HG03575 (cell line): ENCODE measurements around the gene WSCD1.

Experiments used
- ATAC-seq: cut with Tn5 transposase; IDR thresholded peaks from one replicate; pipeline ENCODE4 v1.9.1; 2021; ENCODE audit not compliant: unreplicated experiment, insufficient number of reproducible peaks, low FRiP score; ENCODE audit errors: extremely low read depth

The WSCD1 gene

DNA sequence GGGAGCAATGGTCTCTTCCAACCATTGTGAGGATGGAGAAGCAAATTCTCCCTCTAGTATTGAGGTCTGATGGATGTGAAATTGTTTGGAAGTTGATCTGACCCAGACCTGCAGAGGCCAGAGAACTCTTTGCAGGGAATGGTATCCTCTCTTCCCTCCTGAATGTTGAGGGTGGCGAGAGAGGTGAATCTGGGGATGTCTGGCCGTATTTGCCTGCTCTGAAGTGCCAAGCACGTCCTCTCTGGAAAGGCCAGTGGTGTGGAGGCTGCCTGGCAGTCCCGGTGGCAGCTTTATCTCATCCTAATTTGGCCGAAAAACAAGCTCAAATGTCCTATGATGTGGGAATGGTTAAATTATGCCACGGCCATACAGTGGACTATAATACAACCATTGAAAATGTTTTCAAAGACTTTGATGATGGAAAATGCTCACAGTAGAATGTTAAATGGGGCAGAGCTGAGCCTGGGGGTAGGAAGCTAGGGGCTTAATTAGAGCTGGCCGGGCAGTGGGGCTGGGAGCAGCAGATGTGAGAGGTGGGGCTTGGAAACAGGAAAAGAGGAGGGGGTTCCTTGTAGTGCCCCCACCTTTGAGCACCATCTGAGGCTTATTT lies 30.8 kb downstream of the WSCD1 start:
- ATAC-seq: no peak

DNA sequence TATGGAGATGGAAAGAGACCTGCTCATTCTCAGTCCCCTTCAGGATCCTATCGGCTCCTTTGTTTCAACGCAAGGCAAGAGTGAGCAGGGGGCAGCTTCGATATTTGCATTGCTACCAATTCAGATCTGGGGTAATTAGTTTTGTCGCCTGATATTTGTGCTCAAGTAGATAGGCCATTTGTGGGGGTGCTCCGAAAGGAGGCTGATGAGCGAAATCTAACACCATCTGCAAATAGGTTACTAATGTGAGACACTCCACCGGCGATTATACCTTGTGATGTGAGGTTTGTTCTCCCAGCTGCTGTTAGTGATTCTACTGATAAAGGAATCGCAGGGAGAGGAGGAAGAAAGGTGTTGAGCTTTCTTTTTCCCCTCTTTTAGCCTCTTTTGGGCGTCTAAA lies 31.5 kb downstream of the WSCD1 start:
- no peak for ATAC-seq

DNA sequence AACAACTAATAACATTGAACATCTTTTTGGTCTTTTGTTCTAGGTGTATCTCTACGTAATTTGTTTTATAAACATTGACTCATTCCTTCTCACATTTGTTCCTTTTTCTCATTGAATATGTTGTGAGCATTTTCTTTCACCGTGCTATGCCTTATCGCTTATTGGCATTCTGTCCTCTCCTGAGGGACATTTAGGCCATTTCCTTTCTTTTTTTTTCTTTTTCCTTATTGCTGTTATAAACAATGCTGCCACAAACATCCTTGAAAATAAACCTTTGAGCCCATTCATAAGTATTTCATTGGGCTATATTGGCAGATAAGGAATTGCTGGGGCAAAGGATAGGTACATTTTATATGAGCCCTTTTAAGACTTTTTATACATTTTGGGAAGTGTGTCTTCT lies 32.4 kb downstream of the WSCD1 start:
- no peak for ATAC-seq

DNA sequence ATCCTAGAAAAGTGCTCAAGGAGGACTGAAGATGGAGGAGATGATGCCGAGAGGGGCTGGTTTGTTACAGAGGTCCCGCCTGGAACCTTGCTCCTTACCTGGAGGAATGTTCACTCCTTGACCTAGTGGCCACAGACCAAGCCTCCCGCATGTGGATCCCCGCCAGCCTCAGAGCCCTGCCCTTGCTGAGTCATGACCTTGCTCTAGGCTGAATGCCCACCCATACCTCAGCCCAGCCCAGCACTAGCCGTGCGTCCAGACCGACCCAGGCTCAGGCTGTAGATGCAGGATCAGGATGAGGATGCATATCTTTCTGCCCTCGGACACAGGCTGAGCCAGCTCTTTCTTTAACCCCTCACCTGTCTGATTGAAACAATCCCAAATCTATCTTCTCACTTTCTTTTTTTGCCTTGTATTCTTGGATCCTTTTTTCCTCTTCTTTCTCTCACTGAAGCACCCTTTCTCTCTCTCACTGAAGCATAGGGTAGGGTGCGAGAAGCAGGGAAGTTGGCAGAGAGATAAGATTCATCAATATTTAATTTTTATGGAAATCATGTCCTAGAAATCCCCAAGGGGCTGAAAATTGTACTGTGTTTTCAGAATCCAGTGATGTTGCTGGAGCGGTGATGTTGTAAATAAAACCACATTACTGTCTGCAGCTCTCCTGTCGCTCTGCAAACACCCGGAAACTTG lies 34.9 kb downstream of the WSCD1 start:
- ATAC-seq: no peak

DNA sequence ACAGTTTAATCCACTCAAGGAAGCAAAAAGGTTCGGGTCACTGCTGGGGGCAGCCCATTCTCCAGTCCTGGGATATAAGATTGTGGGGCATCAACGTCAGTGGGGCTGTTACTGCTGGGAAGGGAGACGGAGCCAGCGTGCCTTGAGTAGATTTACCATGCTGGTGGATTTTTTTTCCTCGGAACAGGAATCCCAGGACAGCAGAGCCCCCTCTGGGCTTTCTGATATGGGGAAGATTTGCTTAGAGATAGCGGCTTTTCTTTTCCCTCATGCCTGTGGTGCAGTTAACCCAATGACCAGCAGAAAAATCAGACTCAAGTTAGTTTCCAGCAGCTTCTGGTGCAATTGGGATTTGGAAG lies 35.4 kb downstream of the WSCD1 start:
- ATAC-seq: no peak

GRCh38 chr17:6106212-6106611 lies 36.0 kb downstream of the WSCD1 start:
- ATAC-seq: no peak

GRCh38 chr17:6107791-6108190 lies 37.6 kb downstream of the WSCD1 start:
- ATAC-seq: no peak

DNA sequence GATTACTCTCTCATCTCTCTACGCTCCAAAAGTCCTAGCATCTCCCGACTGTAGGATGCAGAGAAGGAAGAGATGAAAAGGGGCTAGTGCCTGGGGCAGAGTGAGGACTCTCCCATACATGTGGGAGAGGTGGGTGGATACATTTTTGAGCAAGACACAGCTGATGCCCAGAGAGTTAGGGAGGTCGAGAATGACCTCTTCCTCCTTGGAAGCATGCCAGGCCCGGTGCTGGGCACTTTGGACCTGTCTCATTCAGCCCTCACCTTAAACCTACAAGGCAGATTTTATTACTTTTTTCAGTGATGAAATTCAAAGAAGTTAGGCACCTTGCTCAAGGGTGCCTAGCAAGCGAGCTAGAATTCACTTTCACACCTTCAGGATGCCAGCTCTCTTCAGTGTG lies 38.2 kb downstream of the WSCD1 start:
- no peak for ATAC-seq

DNA sequence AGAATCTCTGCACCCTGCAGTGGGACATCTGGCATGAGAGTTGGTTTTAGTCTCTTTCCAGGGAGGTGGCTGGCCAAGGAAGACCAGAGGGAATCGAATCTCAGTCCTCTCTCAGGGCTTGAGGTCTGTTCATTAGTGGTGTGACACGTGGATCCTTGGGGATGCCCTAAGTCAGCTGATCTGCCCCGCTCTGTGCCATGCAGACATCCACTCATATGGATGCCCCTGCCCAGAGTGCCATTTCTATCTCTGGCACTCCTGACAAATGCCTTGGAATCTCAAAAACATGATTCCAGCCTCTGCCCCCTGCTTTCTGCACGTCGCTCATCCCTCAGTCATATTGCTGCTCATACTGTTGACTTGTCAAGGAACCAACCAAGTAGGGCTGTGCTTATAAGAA lies 38.8 kb downstream of the WSCD1 start:
- no peak for ATAC-seq

GRCh38 chr17:6109536-6109935 lies 39.4 kb downstream of the WSCD1 start:
- ATAC-seq: no peak

DNA sequence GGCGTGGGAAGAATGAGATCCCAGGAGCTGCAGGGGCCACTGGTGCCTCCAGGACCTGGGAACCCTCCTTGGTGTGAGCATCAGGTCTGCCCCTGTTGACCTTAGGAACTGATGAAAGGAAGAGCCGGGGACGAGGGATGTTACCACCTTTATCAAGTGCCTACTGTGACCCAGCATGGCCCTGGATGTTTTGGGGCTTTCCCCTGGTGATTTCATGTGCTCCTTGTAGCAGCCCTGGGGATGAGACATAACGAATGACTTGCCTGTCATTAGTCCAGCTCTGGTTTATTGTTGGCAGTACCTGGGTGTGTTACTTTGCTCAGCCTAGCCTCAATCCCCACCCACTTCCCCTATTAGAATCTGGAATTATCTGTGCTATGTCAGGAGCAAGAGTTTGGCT lies 39.9 kb downstream of the WSCD1 start:
- no peak for ATAC-seq

DNA sequence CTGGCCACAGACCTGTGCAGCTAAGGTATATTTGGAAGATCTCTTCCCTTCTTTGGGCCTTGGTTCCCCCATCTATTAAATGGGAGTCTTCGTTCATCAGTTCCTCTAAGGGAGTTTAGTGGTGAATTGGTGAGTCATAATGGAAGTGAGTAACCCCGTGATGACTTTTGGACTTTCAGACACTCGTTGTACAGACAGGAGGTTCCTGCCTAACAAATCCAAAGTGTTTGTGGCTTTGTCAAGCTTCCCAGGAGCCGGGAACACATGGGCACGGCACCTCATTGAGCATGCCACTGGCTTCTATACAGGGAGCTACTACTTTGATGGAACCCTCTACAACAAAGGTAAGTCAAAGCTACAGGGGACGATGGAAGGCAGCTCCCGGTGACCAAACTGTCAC lies 40.4 kb downstream of the WSCD1 start:
- no peak for ATAC-seq

DNA sequence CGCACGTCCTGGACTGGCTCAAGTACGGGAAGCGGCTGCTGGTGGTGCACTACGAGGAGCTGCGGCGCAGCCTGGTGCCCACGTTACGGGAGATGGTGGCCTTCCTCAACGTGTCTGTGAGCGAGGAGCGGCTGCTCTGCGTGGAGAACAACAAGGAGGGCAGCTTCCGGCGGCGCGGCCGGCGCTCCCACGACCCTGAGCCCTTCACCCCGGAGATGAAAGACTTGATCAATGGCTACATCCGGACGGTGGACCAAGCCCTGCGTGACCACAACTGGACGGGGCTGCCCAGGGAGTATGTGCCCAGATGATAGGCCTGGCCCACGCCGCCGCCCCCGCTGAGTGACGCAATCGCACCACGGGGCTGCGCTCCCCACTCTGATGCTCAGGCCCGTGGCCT lies 50.2 kb downstream of the WSCD1 start:
- no peak for ATAC-seq

DNA sequence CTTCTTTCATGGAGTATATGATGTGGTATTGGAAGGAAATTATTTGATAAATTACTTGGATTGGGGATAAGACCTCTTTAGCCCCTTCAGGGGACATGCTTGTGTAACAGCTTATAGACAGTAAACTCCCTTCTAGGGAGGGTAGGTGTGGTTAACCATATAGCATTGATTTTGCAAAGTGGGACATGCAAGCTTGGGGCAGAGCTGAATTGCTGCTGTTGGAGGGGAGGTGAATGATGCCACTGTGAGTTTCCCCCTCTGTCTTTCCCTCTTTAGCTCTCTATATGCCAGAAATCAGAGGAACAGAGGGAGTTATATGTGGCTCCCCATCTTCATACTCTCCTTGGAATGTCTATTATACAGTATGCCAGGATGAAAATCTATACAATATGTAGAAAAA lies 54.7 kb downstream of the WSCD1 start:
- no peak for ATAC-seq

DNA sequence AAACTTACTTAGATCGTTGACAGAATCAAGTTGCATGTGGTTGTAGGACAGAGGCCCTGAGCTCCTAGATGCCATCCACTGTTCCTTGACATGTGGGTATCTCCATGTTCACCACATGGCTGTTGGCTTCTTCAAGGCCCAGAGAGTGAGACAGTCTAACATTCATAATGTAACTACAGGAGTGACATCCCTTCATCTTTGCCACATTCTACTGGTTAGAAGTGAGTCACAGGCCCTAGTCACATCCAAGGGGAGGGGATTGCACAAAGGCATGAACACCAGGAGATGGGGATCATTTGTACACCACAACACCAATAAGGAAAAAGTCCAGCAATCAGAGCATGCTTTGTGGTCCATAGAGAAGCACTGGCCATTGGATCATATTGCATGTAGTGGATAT lies 56.6 kb downstream of the WSCD1 start:
- no peak for ATAC-seq

DNA sequence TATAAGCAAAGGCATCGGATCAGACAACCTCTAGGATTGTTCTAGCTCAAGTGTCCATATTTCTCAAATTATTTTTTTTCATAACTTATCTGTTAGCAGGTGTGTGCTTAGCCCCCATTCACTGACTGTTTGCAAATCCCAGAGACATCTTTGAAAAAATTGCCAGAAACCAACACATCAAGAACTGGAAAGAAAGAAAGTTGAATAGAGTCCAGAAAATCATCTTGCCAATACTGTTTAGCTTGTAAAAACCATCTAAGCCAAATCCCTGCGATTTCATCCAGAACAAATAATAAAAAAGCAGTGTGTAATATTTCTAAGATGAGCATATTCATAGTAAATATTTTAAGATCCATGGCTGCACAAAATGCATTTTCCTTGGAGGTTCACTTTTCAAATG lies 64.5 kb downstream of the WSCD1 start:
- ATAC-seq: no peak

DNA sequence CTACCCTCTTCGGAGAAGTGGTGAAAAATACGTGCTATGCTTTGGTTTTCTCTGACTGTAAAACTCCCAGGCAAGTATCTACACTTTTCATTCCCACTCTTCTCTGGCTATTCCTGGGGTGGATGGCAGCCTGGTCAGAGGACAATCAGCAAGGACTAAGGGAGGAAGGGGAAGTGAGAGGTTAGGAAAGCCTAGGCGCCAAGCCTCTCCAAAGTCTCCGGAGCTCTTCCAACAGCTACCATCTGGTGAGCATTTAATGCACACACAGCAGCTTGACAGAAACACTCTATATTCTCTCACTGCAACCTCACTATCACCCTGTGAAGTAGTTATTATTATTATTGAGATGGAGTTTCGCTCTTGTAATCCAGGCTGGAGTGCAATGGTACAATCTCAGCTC lies 65.1 kb downstream of the WSCD1 start:
- no peak for ATAC-seq

GRCh38 chr17:6135996-6136395 lies 65.8 kb downstream of the WSCD1 start:
- ATAC-seq: no peak

DNA sequence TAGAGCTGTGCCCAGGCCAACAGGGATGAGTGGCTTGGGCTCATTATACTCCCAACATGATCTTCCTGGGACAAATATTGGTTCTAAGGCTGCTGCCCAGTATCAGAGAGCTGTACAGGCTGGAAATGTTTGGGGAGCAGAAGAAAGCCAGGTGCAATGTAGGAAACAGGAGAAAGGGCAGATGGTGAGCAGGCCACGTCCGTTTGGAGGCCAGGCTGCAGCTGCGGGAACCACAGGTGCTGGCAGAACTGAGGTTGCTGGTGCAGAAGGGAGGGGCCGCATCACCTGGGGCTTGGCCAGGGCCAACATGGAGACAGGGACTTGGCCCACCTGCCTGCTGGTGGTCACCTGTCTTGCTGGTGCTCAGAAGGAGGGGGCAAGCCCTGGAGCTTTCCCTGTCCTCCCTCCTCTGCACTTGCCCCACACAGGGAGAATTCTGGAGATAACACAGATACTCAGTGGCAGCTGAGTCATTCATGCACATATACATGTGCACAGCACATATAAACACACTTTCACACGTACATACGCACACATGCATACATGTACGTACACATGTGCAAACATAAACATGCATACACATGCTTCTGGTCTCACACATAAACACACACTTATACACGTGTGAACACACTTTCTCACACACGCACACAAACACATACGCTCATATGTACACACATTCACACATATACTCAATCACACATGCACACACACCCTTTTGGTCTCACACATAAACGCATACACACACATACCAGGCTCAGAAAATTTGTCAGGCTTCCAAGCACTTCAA lies 67.7 kb downstream of the WSCD1 start:
- ATAC-seq: no peak

DNA sequence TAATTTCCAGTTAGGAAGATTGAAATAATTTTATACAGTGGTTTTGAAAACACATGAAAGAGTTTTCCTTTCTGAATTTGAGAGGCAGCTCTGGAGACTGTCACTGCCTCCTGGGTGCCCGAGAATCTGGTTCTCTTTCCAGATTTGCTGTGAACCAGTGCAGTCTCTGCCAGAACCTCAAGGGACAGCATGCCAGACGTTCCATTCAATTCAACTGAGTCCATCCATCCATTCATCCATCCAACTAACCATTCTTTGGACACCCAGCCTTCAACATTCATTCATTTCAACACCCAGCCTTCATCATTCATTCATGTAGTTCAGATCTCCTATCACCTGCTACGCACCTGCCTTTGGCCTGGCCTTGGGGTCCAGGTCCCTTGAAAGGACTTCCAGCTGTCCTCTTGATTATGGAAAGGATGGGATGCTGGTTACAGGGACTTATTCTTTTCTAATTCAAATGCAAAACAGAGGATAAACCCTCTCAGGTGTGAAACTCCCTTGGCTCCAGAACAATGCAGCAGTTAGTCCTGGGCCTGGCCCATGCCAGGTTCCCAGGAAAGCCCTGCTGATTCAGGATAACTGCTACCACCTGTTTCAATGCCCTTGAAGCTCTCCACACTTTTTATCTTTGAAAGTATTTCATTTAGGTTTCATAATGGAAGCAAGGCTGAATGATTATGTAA lies 68.7 kb downstream of the WSCD1 start:
- no peak for ATAC-seq
